EL (cell line): ENCODE results near the gene OR51G1.
"Not testable (repeated sequence)": the region's sequence is repeated elsewhere in the genome, so short reads cannot be mapped to it uniquely, and the experiment has no call there.

ENCODE experiments used
- DNase-seq: peaks from one replicate; pipeline ENCODE4 v3.0.0-alpha.2; 2016

Gene OR51G1, protein sequence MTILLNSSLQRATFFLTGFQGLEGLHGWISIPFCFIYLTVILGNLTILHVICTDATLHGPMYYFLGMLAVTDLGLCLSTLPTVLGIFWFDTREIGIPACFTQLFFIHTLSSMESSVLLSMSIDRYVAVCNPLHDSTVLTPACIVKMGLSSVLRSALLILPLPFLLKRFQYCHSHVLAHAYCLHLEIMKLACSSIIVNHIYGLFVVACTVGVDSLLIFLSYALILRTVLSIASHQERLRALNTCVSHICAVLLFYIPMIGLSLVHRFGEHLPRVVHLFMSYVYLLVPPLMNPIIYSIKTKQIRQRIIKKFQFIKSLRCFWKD

DNA sequence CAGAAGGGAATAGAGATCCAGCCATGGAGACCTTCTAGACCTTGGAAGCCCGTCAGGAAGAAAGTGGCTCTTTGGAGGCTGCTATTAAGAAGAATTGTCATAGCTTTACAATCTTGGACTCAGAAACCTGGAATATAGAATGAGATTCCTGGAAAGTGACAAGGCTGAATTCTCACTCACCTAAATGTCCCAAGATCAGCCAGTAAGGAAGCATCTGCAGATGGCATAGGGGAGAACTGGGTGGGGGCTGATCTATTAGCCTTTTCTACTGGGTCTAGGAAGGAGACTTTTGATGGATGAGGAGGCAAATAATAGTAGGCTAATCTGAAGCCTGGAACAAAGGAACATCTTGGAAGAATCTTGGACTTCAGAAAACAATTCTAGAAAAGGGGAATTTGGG lies at the start of gene OR51G1:
TSS of gene OR51G1 (minus strand) at position 101 of the 400 bp plus-strand sequence. CDS start at position 101, 0 bp downstream.
- no peak for DNase-seq

DNA sequence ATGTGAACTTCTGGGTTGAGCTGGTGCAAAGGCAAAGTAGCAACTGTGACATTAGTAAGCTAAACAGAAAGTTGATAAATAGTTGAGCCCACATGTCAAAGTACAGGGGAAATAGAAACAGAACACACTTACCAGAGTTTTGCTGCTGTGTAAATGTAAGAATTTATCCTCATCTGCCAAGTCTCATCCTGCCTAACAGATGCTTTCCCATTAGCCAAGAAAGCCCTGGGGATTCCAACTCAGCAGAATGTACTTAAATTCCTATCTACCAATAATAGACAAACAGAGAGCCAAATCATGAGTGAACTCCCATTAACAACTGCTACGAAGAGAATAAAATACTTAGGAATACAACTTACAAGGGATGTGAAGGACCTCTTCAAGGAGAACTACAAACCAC lies 38.7 kb upstream of the OR51G1 start:
- no peak for DNase-seq

DNA sequence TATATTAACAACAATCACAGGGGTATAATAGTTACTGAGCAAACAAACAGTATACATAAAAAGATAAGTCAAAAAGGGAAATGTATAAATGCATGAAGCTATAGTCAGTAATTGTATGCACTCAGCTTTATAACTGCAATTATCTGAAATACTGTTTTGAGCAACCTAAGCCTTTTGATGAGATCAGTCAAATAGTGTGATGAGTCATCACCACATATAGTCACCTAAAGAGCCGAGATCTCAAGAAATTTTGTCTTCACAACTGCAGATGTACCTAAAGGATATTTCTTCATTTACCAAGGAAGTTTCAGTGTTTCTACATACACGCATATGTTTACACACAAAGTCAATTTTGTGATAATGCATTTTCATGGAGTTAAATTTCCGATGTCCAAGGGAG lies 36.7 kb upstream of the OR51G1 start:
- DNase-seq, result no peak

DNA sequence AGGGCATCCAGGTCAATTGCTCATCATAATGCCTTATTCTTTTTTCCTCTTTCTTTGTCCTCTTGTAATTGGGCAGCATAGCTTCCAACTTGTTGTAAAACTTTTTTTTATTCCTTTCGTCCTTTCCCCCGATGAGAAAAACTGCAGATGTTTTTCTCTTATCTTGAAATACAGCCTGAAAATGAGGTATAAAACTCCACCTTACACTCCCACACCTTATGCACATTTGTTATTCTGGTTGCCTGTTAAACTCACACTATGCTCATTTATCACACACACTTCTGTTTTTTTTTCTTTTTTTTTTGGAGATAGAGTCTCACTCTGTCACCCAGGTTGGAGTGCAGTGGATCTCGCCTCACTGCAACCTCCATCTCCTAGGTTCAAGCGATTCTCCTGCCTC lies 33.3 kb upstream of the OR51G1 start:
- no peak for DNase-seq

DNA sequence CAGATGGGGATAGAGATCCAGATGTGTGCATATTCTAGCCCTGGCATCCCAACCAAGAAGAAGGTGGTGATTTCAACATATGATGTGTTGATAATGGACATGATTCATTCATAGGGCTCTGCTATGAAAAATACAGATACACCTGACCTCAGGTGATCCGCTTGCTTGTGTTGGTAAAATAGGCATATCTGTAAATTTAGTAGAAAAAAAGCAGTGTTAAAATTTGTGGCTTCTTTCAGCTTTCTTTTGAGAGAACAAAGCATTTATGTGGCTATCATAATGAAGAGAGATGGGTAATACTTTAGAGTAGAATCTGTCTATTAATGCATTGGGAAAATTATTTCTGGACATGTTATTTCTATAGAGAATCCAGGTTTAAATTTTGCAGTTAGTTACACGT lies 31.5 kb upstream of the OR51G1 start, which contains the start of gene OR51A2:
TSS of gene OR51A2 (minus strand) at position 101 of the 400 bp plus-strand sequence. CDS start at position 101, 0 bp downstream.
- DNase-seq, result not testable (repeated sequence)

DNA sequence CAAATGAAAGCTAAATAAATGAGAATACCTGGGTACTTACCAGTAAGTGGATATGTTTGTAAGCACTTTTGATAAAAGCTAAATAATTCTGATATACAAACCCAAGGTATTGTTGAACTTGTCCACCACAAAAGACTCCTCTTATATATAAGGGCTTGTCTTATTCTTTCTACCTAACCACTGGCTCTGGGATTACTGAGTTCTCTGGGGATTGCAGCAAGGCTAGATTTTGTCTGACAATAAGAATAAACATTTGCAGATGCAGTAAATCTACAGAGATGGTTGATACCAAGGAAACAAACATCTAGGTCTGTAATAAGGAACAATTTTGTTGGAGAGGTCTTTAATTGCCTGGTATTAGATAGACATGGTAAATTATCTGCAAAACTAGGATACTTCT lies 23.4 kb upstream of the OR51G1 start, which contains the start of gene OR51A4:
TSS of gene OR51A4 (minus strand) at position 101 of the 400 bp plus-strand sequence. CDS start 505 bp downstream, outside the sequence.
- DNase-seq, result no peak

DNA sequence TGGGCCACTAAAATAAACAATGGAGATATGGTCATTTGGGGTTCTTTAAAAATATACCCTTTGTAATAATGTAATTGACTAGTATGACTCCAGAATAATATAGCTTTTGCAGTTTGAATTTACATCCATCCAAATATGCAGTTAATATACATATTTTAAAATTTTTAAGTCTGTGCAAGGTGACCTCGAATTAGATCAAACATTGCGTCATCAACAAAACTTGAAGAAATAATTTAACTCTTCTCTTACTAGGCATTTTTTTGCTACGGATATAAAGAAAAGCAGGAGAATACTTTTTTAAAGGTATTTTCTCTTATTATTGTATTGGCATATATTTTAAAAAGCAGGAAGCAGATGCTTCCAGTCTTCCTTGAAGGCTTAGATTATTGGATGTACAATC lies 12.6 kb upstream of the OR51G1 start:
- DNase-seq, result no peak

DNA sequence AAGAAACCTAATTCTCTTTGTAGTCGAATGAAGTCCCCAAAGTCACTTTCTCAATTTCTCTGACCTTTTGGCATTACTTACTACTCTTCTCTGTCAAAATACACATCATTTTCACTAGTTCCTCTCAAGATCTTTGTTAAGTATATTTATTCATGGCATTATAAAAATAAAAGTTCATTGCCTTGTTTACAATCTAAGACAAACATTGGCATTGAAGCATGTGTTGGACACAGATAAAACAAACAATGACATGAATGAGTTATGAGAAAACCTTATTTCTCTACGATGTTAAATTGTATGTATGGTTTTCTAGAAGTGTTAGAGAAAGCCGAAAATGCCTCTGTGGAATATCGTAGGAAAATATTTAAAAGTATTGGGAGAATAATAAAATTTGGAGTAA lies 8.6 kb upstream of the OR51G1 start:
- no peak for DNase-seq

DNA sequence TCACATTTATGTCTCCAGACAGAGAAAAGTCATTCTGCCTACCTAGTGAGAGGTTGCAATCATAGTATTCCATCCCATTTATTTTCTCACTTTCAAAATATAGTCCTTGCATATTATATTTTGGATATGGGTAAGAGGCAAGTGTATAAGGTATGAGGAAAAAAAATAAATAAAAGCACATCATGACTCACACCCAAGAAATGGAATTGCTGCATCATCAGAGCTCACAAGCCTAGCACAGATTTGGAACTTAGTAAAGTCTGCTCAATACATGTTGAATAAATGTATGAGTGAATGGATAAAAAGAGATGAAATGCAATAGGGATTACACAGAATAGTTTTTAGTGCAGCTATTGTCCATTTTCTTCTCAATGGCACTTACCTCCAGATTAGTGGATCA lies 2.5 kb upstream of the OR51G1 start:
- no peak for DNase-seq

DNA sequence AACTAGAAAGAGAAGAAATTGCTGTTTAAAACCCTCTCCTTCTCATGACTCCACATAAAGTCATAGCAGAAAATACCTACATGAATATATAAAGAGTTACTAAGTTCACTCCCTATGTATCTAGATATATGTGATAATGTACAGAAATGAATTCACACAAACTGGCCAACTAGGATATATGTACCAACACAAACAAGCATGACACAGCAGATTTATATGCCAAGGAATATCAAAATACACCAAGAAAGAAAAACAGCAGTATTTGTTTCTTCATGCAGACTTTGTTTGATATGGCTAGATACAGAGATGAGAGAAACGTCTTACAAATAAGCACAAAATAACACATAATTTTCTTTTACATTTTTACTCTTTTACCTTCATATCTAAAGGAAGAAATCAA lies 1.8 kb downstream of the OR51G1 start:
- no peak for DNase-seq

DNA sequence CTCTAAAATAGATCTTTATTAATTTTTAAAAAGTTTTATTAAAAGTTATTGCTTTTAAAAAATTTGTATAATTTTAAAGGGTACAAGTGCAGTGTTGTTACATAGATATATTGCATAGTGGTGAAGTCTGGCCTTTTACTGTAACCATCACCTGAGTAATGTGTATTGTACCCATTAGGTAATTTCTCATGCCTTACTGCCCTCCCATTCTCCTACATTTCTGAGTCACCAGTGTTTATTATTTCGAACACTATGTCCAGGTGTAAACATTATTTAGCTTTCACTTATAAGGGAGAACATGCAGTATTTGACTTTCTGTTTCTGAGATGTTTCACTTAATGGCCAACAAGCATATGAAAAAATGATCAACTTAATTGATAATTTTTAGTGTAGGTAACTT lies 2.3 kb downstream of the OR51G1 start:
- DNase-seq, result no peak

DNA sequence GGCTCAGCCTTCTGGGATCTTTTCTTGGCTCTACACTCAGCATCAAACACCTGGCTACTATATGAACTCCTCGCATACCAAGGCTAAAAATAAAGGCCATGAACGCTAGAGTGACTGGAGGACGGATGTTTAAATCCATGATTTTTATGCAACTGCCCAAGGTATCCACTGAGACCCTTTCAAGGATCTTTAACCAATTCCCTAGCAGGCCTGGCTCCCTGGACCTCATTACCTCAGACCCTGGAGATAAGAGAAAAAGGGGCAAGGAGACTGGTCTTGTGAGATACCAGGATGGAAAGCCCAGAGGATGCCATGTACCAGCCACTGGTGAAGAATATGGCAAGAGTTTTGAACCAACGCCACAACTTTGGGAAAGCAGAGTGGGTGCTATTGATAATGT lies 4.9 kb downstream of the OR51G1 start, which contains the start of gene OR51G2:
TSS of gene OR51G2 (minus strand) at position 101 of the 400 bp plus-strand sequence. CDS start 3,687 bp downstream, outside the sequence.
- DNase-seq, result no peak

DNA sequence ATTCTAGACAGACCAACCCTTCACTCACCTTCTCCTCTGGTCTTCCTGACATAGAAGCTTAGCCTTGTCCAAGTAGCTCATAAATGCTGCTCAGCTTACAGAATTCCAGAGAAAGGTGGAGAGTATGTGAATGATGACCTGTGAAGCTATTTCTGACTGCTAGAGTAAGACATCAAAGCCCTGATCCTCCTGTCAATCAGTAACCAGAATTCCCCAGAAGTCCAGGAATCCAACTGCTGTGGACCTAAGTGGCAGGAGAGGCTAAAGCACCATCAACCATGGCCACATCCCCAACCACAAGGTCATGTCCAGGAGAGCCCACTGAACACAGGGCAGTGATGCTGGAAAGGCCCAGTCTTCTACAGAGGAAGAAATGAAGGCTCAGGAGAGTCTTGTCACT lies 7.6 kb downstream of the OR51G1 start:
- DNase-seq, result no peak

DNA sequence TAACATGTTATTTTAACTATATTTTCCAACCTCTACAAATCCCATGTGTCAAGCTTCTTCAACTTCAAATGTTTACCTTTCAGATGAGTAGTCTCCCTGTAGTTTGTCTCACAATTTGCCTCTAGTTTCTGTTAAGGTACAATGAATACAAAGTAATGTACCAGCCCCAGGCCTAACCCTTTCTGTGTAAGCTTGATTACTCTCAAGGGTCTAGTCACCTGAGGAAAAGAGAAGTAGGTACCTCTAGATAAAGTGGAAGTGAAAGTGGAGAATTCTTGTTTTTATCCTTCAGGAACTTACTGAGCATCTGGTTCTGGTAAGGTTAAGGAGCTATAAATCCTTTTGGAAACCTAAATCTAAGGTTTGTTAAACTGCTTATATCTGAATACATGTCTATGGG lies 20.7 kb downstream of the OR51G1 start, which contains the start of gene OR51A7:
TSS of gene OR51A7 (plus strand) at position 300 of the 400 bp plus-strand sequence. CDS start 3,587 bp downstream, outside the sequence.
- DNase-seq, result no peak

DNA sequence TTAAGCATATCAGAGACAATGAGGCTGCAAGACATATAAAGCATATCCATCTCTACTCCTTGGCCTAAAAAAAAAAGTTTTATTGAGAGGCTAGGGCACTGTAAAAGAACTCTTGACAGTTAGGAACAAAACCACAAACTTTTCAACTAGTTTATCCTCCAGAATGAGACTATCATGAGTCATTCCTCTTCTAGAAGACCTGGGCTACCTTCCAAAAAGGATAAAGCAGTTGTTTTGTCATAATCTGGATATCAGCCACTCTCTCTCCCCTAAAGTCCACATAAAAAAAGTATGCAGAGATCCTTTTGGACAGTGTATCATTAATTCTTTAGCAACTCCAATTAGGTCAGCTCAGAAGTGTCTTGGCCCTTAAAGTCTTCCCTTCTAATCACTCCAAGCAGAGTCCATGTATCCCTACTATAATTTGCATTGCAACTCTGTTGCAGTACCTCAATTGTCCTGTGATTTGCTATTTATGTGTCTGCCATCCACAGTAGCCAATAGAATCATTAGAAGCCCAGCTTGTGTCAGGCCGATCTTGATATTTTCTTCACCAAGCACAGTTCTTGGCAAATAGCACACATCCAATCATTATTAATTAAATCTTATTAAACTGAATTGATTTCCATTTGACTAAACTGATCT lies 32.0 kb downstream of the OR51G1 start:
- DNase-seq, result peak; percentile 79

DNA sequence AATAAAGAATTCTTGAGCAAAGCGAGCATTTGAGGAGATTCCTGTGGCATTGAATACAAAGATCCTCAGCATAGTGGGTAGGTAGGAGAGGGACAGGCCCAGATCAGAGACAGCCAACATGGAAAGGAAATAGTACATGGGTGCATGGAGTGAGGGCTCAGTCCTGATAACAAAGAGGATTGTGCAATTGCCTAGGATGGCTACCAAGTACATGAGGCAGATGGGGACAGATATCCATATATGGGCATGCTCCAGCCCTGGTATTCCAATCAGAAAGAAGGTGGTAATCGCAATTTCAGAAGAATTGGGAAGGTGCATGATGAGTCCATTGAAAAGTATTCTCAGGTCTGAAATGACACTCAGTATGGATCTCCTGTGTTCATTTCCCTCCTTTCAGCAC lies 33.9 kb downstream of the OR51G1 start:
- DNase-seq, result no peak

DNA sequence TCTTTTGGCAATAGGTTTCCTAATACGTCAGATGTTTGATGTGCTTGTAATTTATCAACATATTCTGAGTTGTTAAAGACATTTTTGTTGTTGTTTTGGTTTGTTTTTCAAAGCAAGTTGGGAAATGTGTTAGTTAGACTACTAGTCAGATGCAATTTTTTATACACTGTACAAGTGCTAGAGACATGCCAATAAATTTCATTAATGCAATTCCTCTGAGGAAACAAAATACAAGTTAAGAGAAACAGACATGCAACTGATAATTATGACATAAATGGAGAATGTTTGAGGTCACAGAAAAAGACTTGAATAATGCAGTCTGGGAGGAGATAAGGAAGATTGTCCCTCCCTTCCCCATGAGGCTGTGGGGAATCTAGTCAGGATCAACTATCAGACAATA lies 36.5 kb downstream of the OR51G1 start:
- no peak for DNase-seq

DNA sequence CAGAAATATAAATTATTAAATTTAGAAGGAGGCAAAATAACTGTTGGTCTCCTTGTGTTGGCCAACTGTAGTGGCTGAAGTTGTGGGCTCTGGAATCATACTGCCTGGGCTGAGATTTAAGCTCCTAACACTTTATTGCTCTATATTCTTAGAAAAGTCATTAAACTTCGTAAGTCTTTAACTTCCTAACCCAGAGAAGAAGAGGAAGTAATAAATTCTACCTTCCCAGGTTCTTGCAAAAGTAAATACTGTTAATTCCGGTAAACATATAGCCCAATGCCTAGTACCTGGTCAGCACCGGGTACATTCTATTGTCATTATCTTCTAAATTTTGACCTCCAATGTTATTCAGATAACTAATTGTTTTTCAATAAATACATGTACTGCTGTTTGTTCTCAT lies 38.0 kb downstream of the OR51G1 start:
- no peak for DNase-seq

DNA sequence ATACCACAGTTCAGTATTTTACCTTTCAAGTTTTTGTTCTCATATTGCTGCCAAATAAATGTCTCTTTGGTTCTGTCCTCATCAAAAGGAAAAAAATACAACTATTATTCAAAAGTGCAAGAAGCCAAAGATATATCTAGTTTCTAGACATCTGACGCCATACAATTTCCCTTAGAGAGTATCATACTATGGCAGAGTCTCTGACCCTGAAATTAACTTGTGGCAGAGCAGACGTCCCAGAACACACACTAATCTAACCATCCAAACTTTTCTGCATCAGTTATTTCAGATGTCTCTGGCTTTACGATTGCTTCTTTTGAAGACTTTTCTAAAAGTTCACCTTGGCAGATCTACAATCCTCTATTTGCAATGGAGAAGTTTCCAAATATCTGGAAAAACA lies 39.8 kb downstream of the OR51G1 start:
- DNase-seq, result no peak

DNA sequence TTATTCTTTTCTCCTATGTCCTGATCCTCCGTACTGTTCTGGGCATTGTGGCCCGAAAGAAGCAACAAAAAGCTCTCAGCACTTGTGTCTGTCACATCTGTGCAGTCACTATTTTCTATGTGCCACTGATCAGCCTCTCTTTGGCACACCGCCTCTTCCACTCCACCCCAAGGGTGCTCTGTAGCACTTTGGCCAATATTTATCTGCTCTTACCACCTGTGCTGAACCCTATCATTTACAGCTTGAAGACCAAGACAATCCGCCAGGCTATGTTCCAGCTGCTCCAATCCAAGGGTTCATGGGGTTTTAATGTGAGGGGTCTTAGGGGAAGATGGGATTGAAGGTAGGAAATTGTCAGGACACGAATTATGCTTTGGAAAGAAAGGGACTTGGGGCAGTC lies 41.6 kb downstream of the OR51G1 start:
- DNase-seq, result no peak

DNA sequence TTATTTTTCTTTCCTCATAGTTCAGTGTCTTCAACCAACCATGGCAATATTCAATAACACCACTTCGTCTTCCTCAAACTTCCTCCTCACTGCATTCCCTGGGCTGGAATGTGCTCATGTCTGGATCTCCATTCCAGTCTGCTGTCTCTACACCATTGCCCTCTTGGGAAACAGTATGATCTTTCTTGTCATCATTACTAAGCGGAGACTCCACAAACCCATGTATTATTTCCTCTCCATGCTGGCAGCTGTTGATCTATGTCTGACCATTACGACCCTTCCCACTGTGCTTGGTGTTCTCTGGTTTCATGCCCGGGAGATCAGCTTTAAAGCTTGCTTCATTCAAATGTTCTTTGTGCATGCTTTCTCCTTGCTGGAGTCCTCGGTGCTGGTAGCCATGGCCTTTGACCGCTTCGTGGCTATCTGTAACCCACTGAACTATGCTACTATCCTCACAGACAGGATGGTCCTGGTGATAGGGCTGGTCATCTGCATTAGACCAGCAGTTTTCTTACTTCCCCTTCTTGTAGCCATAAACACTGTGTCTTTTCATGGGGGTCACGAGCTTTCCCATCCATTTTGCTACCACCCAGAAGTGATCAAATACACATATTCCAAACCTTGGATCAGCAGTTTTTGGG lies 42.2 kb downstream of the OR51G1 start, which contains the start of gene OR51T1:
TSS of gene OR51T1 (plus strand) at position 41 of the 641 bp plus-strand sequence. CDS start at position 41, 0 bp downstream.
- no peak for DNase-seq

DNA sequence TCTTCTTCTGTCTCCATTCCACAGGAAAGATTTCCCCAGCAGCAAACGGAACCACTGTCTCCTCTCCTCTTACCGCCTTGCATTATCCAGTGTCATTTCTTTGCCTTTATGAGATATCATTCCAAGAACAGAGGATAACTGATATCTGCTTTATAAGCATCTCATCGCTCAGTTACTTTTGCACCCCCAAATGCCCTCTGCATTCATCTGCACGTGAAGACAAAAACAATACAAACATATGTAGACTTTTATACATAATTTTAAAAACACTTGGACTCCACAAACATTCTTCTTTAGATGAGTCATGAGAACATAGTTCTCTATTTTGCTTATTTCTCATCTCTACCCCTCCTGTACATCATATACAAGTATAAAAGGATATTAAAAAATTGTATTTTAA lies 43.0 kb downstream of the OR51G1 start:
- DNase-seq, result no peak
